ENCODE measurements around the gene MINDY3.
"Not testable (repeated sequence)": the region's sequence is repeated elsewhere in the genome, so short reads cannot be mapped to it uniquely, and the experiment has no call there.

The MINDY3 gene

DNA sequence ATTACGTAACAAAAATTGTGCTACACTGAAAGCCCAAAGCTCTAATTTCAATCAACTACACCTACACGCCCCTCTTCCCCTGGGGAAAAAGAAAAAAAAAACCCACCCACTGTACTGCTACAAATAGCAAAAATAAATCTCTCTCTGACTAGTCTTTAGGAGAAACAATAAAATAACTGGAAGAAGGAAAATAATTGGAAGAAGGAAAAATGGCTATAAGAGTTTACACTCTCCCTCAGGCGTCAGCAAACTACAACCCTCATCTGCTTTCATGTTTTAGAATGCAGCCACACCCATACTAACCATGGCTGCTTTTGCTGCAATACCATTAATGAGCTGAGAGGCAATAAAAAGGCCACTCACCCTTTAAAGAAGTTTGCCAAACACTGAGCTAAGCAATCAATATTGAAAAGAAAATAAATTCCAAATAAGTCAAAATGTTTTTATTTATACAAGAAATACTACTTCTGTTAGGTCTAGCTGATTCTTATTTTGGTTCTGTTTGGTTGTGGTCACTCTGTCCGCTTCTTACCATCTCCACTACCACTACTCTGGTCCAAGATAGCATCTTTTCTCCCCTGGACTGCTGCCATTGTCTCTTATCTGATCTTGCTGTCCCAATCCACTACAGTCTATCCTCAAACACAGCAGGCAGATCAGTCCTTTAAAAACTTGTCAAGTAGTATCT, 3.8 kb downstream of the MINDY3 start:
- no peak for DNase-seq (ENCODE audit: low read depth)

DNA sequence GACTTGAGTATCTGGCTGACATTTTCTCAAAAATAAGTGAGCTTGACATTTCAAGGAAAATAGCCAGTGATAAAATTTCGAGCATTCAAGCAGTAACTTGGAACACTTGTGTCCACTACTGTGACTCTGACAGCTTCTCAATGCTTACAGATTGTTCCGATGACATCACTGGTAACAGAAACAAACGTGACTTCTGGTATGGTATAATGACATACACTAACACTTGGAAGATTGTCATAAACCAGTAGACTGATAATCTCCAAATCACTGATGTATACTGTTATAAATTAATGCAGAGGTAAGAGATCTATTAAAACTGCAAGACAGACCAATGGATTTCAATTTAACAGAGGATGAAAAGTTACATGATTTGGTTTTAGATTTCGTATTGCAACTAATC, 6.5 kb downstream of the MINDY3 start:
- no peak for DNase-seq (ENCODE audit: low read depth)

DNA sequence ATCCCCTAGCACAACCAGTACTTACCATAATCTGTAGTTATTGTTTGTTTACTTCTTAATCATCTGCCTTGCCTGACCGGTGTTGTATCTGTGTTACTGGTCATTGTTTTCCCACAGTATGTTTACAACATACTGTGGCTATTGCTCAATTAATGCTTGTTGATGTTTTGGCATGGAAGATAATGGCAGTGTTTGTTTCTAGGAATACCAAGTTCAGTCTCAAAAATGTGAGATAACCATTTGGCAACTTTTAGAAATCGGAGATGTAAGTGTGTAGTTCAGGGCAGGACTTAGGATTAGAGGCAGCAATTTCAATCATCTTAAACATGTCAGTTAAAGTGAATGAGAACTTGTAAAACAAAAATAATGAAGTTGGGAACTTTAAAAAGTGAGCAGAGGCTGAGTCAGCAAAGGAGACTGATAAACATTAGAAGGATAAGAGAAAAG, 8.2 kb downstream of the MINDY3 start:
- DNase-seq (ENCODE audit: low read depth) = no peak

DNA sequence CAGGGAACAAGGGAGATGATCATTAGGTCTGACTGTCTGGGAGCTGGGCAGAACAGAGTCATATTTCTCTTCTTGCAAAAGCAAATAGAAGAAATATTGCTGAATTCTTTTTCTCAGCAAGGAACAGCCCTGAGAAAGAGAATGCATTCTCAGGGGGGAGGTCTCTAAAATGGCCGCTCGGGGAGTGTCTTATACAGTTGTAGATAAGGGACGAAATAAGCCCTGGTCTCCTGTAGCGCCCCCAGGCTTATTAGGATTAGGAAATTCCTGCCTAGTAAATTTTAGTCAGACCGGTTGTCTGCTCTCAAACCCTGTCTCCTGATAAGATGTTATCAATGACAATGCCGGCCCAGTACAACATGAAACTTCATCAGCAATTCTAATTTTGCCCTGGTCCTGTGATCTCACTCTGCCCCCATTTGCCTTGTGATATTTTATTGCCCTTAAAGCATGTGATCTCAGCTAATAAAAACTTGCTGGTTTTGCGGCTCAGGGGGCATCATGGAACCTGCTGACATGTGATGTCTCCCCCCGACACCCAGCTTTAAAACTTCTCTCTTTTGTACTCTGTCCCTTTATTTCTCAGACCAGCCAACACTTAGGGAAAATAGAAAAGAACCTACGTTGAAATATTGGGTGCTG, 9.8 kb downstream of the MINDY3 start:
- not testable (repeated sequence) for DNase-seq (ENCODE audit: low read depth)

DNA sequence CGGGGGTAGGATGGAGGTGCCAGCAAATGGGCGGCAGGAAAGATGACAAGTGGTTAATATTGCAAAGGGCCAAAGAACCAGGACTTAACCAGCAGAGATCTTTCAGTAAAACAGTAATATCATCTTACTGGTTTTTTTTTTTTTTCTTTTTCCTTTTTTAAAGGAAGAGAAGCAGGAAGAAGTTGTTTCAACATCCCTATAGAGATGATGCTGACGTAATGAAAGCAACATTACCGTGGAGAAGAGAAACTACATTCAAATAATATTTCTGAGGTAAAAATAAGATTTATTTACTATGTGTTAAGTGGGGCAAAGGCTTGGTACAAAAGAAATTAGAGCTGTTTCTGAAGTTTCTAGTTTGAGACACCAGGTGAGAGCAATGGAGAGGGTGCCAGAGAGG, 11.0 kb downstream of the MINDY3 start:
- DNase-seq (ENCODE audit: low read depth) = no peak

DNA sequence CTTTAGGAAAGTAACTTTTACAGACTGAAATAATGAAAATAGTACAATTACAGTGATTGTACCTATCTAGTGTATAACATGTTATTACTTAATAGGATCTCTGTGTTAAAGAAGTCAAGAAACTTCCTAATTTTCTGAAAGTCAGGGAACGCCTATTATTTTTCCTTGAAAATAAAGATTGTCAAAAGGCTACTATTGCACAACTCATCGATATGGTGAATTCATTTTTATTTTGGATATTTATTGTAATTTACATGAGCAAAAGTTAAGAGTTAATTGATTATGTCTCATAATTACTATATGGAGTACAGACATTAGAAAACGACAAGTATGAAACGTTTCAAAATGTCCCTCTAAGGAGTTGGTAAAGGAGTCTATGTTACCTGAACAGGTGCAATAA, 12.8 kb downstream of the MINDY3 start:
- no peak for DNase-seq (ENCODE audit: low read depth)

DNA sequence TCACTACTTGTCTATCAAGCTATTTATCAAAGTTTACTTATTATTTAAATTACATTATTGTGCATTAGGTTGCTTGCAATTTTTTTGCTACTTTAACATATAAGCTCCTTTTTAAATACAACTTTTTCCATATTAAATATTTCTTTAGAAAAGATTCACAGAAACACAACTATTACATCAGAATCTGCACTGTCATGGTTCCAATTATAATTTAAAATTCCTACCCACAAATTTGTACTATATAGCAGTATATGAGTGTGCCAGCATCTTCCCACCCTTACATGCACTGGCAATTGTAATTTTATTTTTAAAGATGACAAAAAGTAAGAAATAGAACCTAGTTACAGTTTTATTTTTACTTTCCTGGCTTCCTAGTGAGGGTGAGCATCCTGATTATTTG, 15.8 kb downstream of the MINDY3 start:
- no peak for DNase-seq (ENCODE audit: low read depth)

DNA sequence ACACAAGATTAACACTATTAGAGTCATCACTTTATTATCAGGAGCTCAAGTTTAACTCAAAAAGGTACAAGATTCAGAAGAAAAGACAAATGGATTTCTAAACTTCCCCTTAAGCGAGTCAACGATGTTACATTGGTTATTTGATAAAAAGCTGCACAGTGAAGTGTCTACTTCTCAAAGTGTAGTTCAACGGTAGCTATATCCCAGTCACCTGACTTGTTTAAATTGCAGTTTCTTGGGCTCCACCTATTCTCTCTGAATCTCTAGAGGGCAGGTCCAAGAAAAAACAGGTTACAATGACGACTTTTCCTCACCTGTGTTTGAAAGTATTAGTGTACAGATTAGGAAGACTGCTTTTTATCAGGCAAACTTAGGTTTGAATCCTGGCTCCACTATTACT, 16.6 kb downstream of the MINDY3 start:
- no peak for DNase-seq (ENCODE audit: low read depth)

DNA sequence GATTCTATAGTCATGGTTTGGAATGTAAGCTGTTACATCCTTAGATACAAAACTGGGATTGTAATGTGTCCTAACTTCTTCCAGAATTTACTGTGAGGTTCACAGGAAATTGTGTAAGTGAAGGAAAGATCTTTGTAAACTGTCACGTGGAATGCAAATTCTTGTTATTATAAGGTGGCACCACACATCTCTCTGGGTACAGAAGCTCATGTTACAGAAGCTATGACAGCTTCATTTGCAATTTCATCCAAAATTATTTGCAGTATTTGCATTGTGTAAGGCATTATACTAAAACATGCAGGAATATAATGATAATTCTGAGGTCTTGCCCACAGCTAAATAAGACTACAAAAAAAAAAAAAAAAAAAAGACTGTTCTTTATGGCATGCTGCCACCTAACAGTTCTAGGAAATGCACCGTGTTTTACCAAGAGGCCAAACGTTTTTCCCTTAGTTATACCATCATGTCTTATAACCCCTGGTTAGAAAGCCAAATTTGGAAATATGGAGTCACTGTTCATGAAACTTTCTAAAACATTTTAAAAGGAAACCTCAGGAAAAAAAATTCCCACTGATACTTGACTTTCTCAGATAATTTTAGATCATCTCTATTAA, 17.6 kb downstream of the MINDY3 start:
- no peak for DNase-seq (ENCODE audit: low read depth)

DNA sequence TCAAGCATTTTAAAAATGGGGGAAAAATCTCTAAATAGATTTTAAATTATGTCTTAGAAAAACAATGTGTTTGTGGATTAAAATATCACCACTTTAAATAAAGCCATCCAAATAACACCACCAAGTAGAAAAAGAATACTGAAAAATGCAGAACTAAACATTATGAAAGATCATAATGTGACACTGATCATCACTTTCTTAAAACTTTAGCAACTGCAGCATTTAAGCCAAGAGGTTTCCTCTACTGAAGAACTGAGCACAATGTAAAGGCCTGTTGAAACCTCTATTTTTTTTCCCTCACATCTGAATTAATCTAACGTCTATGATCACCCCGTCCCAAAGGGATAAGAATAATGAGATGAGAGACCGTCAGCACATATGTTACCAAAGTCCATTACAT, 18.6 kb downstream of the MINDY3 start:
- DNase-seq (ENCODE audit: low read depth) = no peak

DNA sequence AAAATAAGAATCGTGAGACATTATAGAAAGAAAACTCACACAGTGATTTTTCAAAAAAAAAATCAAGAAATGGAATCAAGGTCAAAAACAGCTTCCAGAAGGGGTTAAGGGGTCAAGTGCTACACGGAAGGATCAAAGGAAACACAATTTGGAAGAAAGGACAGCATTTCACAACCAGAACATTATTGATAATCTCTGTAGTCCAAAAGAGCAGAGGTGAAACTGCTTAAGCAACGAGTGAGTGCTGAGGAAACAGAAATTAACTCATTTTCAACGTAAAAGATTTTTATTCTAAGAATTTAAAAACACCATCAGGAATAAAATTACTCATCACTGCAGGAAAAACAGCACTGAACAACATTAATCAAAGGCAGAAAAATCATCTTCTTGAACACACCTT, 23.5 kb downstream of the MINDY3 start:
- no peak for DNase-seq (ENCODE audit: low read depth)

DNA sequence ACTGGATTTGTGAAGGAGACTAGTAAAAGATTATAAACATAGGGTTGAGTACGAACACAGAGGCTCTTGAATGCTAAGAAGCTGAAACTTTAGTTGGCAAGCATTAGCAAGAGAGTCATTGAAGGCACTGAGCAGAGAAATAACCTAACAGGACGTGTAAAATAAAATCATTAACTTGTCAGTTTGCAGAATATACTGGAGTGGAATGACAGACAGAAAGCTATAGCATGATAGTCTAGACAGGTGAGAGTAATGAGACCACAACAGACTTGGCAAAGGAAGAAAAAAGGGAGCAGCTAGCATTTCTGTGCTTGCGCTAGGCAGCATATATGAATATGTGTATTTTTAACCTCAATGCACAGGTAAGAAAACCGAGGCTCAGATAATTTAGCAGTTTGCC, 30.8 kb downstream of the MINDY3 start:
- no peak for DNase-seq (ENCODE audit: low read depth)

DNA sequence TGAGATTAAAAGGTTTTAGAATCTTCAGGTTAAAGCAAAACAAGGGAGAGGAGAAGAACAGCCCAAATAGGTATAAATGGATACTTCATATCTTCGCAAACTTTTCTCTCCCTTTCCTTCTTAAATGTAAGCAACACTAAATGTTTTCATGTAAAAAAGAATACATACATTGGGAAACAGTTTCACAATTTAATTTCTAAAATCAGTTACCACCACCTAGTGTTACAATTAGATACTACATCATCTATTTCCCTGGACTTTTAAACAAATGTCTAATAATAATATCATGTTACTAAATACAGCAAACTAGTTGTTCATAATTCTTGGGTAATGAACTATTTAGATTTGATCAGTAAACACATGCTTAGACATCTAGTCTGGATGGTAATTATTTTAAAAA, 35.8 kb downstream of the MINDY3 start:
- no peak for DNase-seq (ENCODE audit: low read depth)

DNA sequence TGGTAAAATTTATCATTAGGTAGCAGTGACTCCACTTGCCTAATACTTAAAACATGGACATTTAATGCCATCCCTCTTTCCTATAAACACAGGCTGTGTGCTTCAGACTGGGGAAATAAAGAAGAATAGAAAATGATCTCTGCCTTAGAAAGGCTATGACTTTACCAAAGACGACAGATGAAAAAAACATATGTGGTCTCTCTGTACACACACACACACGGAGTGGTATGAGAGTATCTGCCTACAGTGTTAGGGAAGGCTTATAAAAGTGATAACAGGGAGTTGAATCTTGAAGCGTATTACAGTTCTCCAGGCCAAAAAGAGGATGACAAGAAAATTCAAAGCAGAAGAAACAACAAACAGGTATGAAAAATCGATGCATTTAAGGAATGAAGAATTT, 38.2 kb downstream of the MINDY3 start:
- no peak for DNase-seq (ENCODE audit: low read depth)

DNA sequence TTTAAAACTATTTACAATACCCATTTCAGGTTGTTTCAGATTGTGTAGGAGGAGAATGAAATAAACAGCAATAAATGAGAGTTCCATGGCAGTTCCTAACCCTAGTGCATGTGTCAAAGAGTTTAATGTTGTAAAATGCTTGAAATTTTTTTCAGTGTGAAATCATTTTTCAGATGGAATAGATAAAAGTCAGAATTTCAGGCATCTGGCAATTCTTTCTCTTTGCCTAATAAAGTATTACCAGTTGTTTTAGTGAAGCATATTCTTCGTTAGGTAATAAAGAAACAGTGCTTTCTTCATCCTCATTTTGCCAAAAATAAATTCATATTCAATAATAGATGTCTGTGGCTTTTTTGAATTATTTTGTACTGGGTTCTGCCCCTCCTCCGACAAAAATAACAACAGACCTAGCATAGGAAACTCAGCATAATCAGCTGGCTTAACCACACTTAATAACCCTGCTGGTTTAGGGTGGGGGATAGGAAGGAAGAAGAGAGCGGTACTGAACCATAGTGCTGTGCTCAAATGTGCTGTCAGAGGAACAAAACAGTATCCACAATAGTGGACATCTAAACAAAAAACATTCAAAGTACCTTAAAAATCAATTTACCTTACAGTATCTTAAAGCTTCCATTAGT, 39.1 kb downstream of the MINDY3 start:
- no peak for DNase-seq (ENCODE audit: low read depth)

DNA sequence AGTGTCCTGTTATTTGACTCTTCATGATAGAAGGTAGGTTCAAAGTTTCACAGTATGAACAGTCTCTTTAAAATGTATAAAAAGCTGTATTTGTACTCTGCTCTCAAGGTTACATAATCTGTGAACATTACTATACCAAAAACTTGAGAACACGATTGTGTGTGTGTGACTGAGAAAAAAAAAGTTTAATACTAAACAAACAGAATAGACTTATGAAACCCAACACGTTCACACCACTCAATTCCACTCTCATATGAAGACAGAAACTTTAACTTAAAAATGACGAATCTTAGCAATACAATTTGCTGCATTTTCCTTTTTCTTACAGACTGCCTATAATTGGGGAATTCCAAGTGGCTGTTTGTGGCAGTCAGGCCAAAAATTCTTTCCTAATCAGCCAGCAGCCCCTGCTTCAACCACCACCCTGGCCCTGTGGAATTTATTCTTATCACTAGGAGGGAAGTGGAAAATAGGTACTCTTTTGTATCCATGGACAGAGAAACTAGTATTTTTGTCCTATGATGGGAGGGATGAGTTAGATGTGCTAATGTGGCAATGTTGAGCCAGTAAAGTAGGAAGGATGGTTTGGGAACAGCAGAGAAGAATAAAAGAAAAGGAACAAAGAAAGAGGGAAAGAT, 42.8 kb downstream of the MINDY3 start:
- DNase-seq (ENCODE audit: low read depth) = no peak

DNA sequence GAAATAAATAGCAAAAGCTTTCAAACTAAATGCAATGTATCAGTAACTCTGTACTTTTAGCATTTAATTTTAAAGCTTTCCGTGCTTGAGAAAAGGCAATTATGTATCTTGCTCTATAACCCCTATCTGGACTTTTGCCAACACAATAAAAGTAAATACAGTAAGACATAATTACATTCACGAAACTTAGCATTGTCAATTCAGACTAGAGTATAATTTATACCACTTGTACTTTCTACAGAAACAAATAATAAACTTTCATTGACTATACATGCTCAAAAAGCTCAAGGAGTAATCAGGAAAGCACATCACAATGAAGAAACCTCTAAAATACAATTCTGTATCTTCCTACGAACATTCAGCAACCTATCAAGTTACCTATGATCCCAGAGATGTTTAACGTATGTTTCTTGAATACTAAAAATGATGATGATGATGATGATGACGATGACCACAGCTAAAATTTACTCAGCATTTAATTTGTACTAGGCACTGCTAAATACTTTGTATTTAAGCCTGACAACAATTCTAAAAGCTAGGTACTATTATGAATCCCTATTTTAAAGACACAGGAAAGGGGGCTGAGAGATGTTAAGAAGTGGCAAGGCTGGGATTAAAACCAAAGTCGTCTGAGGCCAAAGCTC, 44.9 kb downstream of the MINDY3 start:
- no peak for DNase-seq (ENCODE audit: low read depth)

DNA sequence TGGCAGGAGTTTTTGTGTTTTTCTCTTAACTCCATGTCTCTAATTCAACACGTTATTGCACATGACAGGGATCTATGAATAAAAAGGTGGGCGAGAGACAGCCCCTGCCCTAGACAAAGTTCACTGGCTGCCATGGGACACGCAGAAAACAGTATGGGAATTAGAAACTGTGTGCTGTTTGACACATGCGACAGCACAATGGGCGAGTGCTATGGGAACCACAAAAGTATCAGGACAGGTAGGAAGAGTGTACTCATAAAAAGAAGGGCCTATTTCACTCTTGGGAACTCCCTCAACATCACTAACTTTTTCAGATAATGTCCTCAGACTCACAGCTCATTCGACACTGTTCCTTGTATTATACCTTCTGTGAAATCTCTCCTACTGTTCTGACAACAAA, 45.7 kb downstream of the MINDY3 start:
- no peak for DNase-seq (ENCODE audit: low read depth)

DNA sequence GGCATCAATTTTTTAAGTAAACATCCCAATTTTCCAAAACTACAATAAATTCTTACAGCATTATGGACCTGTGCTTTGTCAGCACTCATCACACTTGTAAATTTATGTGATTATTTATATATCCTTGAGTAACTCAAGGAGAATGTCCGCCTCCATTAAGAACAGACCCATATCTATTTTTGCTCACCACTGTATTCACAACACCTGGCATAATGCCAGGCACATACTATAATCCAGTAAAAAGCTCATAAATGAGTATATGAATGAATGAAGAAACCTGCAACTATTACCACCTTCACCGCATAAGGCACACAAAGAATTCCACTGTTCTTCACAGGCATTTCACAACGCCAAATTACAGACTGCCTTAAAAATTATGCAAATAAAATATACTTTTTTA, 46.9 kb downstream of the MINDY3 start:
- DNase-seq (ENCODE audit: low read depth) = no peak

DNA sequence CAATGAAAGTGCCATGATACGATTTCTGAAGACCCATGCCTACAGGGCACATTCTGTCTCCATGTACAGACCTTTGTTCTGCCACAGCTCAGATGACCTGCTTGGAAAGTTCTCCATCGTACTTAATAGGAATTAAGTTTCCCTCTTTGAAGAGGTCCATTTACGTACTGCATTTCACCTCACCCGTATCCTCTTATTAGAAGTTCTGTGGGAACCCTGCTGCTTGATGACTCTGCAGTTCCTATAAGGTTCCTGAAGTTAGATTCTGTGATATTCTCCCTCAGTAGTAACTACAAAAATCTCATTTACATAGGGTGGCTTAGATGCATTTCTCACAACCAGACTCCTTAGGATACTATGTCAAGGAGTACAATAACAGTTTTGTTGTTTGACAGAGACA, 50.9 kb downstream of the MINDY3 start:
- DNase-seq (ENCODE audit: low read depth) = no peak

DNA sequence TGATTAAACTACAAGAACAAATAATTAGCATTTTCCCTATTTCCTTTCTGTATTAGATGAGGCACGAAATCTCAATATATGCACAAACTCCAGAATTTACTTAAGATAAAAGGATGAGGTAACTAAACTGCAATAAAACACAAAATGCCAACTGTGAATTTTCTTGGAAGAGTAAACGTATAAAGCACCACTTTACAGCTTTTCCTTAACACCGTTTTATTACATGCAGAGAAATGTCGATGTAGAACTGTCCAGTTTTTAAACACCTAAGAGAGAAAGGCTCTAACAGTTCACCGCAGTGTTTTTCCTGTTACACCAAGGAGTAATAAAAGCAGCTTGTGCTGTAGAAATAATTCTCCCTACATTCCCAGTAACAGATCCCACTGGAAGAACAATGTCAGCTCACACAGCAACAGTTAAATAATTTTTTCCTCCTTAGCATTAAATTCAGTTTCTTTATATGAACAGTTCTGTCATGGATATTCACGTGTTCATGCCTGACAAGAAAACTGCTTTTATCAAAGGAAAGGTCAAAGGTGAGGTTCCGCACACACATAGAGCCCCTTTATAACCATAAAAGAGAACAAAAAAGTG, 52.0 kb downstream of the MINDY3 start:
- no peak for DNase-seq (ENCODE audit: low read depth)
